Mucosa of rectum (tissue), 2 donors: ENCODE data around the gene DOLPP1.

ENCODE experiments used
- H3K27ac ChIP-seq, 2 donors: one replicate each; pipeline ENCODE4 v1.7.0; 2013; ENCODE audit warnings: inconsistent platforms in 2 of 2, low read depth in 2 of 2, low read length in 2 of 2
- H3K27me3 ChIP-seq, 2 donors: one replicate each; pipeline ENCODE4 v1.7.0; 2013; ENCODE audit warnings: low read length in 2 of 2; ENCODE audit not compliant: control insufficient read depth in 2 of 2, insufficient read depth in 2 of 2
- H3K36me3 ChIP-seq, 2 donors: one replicate each; pipeline ENCODE4 v1.7.0; 2013; ENCODE audit warnings: low read length in 2 of 2; ENCODE audit not compliant: control insufficient read depth in 2 of 2, insufficient read depth in 2 of 2
- H3K4me1 ChIP-seq, 2 donors: one replicate each; pipeline ENCODE4 v1.7.0; 2013; ENCODE audit warnings: low read length in 2 of 2, mild to moderate bottlenecking in 1 of 2; ENCODE audit not compliant: control insufficient read depth in 2 of 2, insufficient read depth in 2 of 2
- H3K4me3 ChIP-seq, 2 donors: one replicate each; pipeline ENCODE4 v1.7.0; 2013; ENCODE audit warnings: low read length in 2 of 2
- H3K9ac ChIP-seq, 2 donors: one replicate each; pipeline ENCODE4 v1.7.0; 2013; ENCODE audit warnings: low read length in 2 of 2, low read depth in 1 of 2, mild to moderate bottlenecking in 1 of 2
- H3K9me3 ChIP-seq, 2 donors: one replicate each; pipeline ENCODE4 v1.7.0; 2013; ENCODE audit warnings: low read length in 2 of 2; ENCODE audit not compliant: control insufficient read depth in 2 of 2
- donor health status: healthy.
- donor health status: Normal muscosa, but diverticular disease.

The DOLPP1 gene

GRCh38 chr9:129093602-129094386 lies 12.9 kb downstream of the DOLPP1 start:
- Histone ChIP-seq H3K27me3 (no peaks in the 10 kb centered on the region), H3K4me1 (no peaks in the 10 kb centered on the region), H3K36me3 (peaks cover 18 to 30% of the 10 kb centered on the region in 2 donors), H3K9me3 (no peaks in the 10 kb centered on the region), H3K4me3 (no peak overlapping the region), H3K9ac (no peak overlapping the region), H3K27ac (no peak overlapping the region)

- Histone ChIP-seq H3K36me3 (peaks cover 18 to 23% of the 10 kb centered on the region in 2 donors), H3K9me3 (no peaks in the 10 kb centered on the region), H3K9ac (no peak overlapping the region), H3K27ac (no peak overlapping the region), H3K27me3 (no peaks in the 10 kb centered on the region), H3K4me1 (no peaks in the 10 kb centered on the region), H3K4me3 (no peak overlapping the region)
Observed at GRCh38 chr9:129094387-129095169, 13.7 kb downstream of the DOLPP1 start.

GRCh38 chr9:129095170-129095667 lies 14.3 kb downstream of the DOLPP1 start:
- H3K27ac ChIP-seq: no peak overlapping the region
- no peaks in the 10 kb centered on the region for H3K4me1 ChIP-seq
- H3K36me3 ChIP-seq: peaks cover 12 to 17% of the 10 kb centered on the region in 2 donors
- H3K27me3 ChIP-seq: no peaks in the 10 kb centered on the region
- H3K9ac ChIP-seq: no peak overlapping the region
- no peak overlapping the region for H3K4me3 ChIP-seq
- no peaks in the 10 kb centered on the region for H3K9me3 ChIP-seq

GRCh38 chr9:129095908-129096307 lies 15.0 kb downstream of the DOLPP1 start:
- Histone ChIP-seq H3K9ac (no peak overlapping the region), H3K4me1 (no peaks in the 10 kb centered on the region), H3K27me3 (no peaks in the 10 kb centered on the region), H3K27ac (no peak overlapping the region), H3K4me3 (no peak overlapping the region), H3K36me3 (peaks cover 12 to 14% of the 10 kb centered on the region in 2 donors), H3K9me3 (no peaks in the 10 kb centered on the region)

GRCh38 chr9:129097671-129098306 lies 16.9 kb downstream of the DOLPP1 start:
- no peak overlapping the region for H3K27ac ChIP-seq
- no peak overlapping the region for H3K4me3 ChIP-seq
- H3K9me3 ChIP-seq: no peaks in the 10 kb centered on the region
- H3K36me3 ChIP-seq: peaks cover 12 to 14% of the 10 kb centered on the region in 2 donors
- H3K4me1 ChIP-seq: peaks cover 2% of the 10 kb centered on the region in 2 donors
- no peaks in the 10 kb centered on the region for H3K27me3 ChIP-seq
- no peak overlapping the region for H3K9ac ChIP-seq

GRCh38 chr9:129098328-129098727 lies 17.4 kb downstream of the DOLPP1 start:
- no peak overlapping the region for H3K9ac ChIP-seq
- H3K36me3 ChIP-seq: peaks cover 12 to 14% of the 10 kb centered on the region in 2 donors
- no peaks in the 10 kb centered on the region for H3K9me3 ChIP-seq
- peaks cover 4 to 7% of the 10 kb centered on the region in 2 donors for H3K4me1 ChIP-seq
- H3K27me3 ChIP-seq: no peaks in the 10 kb centered on the region
- H3K27ac ChIP-seq: no peak overlapping the region
- no peak overlapping the region for H3K4me3 ChIP-seq

- H3K4me3 ChIP-seq: no peak overlapping the region
- H3K36me3 ChIP-seq: peaks cover 5 to 11% of the 10 kb centered on the region in 2 donors
- H3K9ac ChIP-seq: no peak overlapping the region
- H3K9me3 ChIP-seq: no peaks in the 10 kb centered on the region
- H3K4me1 ChIP-seq: peaks cover 4 to 7% of the 10 kb centered on the region in 2 donors
- H3K27ac ChIP-seq: no peak overlapping the region
- H3K27me3 ChIP-seq: no peaks in the 10 kb centered on the region
Observed at GRCh38 chr9:129100383-129101169, 19.7 kb downstream of the DOLPP1 start.

GRCh38 chr9:129101279-129101678 lies 20.4 kb downstream of the DOLPP1 start:
- H3K9me3 ChIP-seq: no peaks in the 10 kb centered on the region

GRCh38 chr9:129102095-129102525 lies 21.2 kb downstream of the DOLPP1 start:
- H3K4me1 ChIP-seq: peaks cover 4 to 7% of the 10 kb centered on the region in 2 donors
- no peak overlapping the region for H3K9ac ChIP-seq
- no peaks in the 10 kb centered on the region for H3K9me3 ChIP-seq
- H3K27me3 ChIP-seq: no peaks in the 10 kb centered on the region
- H3K4me3 ChIP-seq: no peak overlapping the region
- peaks cover 4 to 5% of the 10 kb centered on the region in 2 donors for H3K36me3 ChIP-seq
- H3K27ac ChIP-seq: no peak overlapping the region

More at GRCh38 chr9:129101279-129101678, 20.4 kb downstream of the DOLPP1 start:
- Histone ChIP-seq H3K4me1 (peaks cover 4 to 7% of the 10 kb centered on the region in 2 donors), H3K9ac (no peak overlapping the region), H3K36me3 (peaks cover 5 to 8% of the 10 kb centered on the region in 2 donors), H3K27me3 (no peaks in the 10 kb centered on the region), H3K27ac (no peak overlapping the region), H3K4me3 (no peak overlapping the region)
